Transverse colon (tissue), 4 donors: ENCODE data around the gene CALML6. TPM values are rescaled to one million over a fixed set of nuclear protein-coding genes. Genes with fewer than 3 reads are reported as not detected.

ENCODE experiments used
- DNase-seq: peaks from one replicate; pipeline ENCODE4 v3.0.0-alpha.2; 2019
- H3K27ac ChIP-seq, 4 donors: fragments of 200-600 bp; sonication (generic); 2 replicates each; pipeline ENCODE4 v1.5.1; 2016 to 2018; ENCODE audit warnings: inconsistent platforms in 4 of 4
- H3K27me3 ChIP-seq: fragments of 200-600 bp; sonication (generic); 2 replicates; pipeline ENCODE4 v1.5.1; 2017; ENCODE audit warnings: inconsistent platforms
- H3K36me3 ChIP-seq, 4 donors: fragments of 200-600 bp; sonication (generic); 2 replicates each; pipeline ENCODE4 v1.5.1; 2017 to 2019; ENCODE audit warnings: inconsistent platforms in 4 of 4
- H3K4me1 ChIP-seq, 4 donors: fragments of 200-600 bp; sonication (generic); 2 replicates each; pipeline ENCODE4 v1.5.1; 2017 to 2020; ENCODE audit warnings: inconsistent platforms in 4 of 4
- H3K4me3 ChIP-seq, 4 donors: fragments of 200-600 bp; sonication (generic); 1 replicate in 1 of 4; 2 replicates in 3 of 4; pipeline versions ENCODE4 v1.5.1 to v1.6.1; 2017 to 2019; ENCODE audit warnings: inconsistent platforms in 4 of 4
- H3K9me3 ChIP-seq, 2 donors: fragments of 200-600 bp; sonication (generic); 2 replicates each; pipeline ENCODE4 v1.5.1; 2017 to 2019; ENCODE audit warnings: inconsistent platforms in 2 of 2
- CTCF ChIP-seq, 5 experiments: fragments of 200-600 bp in 3 of 5; fragments of 450-650 bp in 2 of 5; sonication (generic) in 3 of 5; IDR thresholded peaks; 1 replicate in 2 of 5; 2 replicates in 3 of 5; pipeline ENCODE4 v1.5.1; 2016 to 2017; ENCODE audit warnings: antibody characterized with exemption in 5 of 5, inconsistent platforms in 3 of 5, mild to moderate bottlenecking in 2 of 5, moderate library complexity in 1 of 5
- EP300 ChIP-seq: sonication (generic); formaldehyde crosslinking; IDR thresholded peaks from one replicate; pipeline ENCODE4 v1.6.1; 2017; ENCODE audit warnings: antibody characterized with exemption, low read depth
- POLR2A ChIP-seq: fragments of 450-650 bp; IDR thresholded peaks from one replicate; pipeline ENCODE4 v1.6.1; 2016; ENCODE audit warnings: antibody characterized with exemption, mild to moderate bottlenecking, moderate library complexity
- POLR2AphosphoS5 ChIP-seq, 3 donors: sonication (generic); formaldehyde crosslinking; IDR thresholded peaks; one replicate each; pipeline ENCODE4 v1.6.1; 2016; ENCODE audit warnings: antibody characterized with exemption in 3 of 3
- WGBS, 2 donors: methylation state at CpG; one replicate each; pipeline ENCODE4 v1.1.5; 2018; ENCODE audit warnings: low coverage in 1 of 2; 5-methylcytosine and 5-hydroxymethylcytosine counted together
- in situ Hi-C, 4 donors: fragments of 200-750 bp; cut with MboI; loops; one replicate each; pipeline versions ENCODE4 v1.15.0 to v1.15.1; 2017; ENCODE audit warnings: low sequenced_read_pairs in 3 of 4, low pct_ligation_motif_present in 1 of 4, low pct_unique_long_range_greater_than_20kb in 1 of 4
- intact Hi-C: fragments of 100-400 bp; cut with DNase I; formaldehyde crosslinking; loops from one replicate; pipeline ENCODE4 v1.15.1; 2023; ENCODE audit warnings: low total_unique reads
- total RNA-seq, 4 donors: library from RNA; depleted of rRNA; stranded (reverse); fragments of >200 nt; gene quantifications; one replicate each; pipeline ENCODE4 v1.1.0, GENCODE V29; 2016

The CALML6 gene
- total RNA-seq, 4 donors from 2014 or later = 0.48 TPM; not detected in 3

- in situ Hi-C loops = no loop called here
- WGBS, 2 donors = 53% methylated on average over 24 of the region's 46 CpGs; no CpG with 5 or more reads in 1 of the 2 donors
- H3K4me1 ChIP-seq = peaks cover 12 to 34% (median 24%) of the 10 kb centered on the region in 4 donors
- TF ChIP-seq POLR2AphosphoS5 (IDR thresholded peaks at IDR 0.05) = no peak
- H3K4me3 ChIP-seq = peak overlapping the region; percentile 42 to 64 (median 49)
- no peaks in the 10 kb centered on the region for H3K9me3 ChIP-seq
- DNase-seq = peak; percentile 26
- peak overlapping the region; percentile 72 to 83 (median 79) for H3K27ac ChIP-seq
- no peaks in the 10 kb centered on the region for H3K27me3 ChIP-seq
- intact Hi-C loops = no loop called here
- H3K36me3 ChIP-seq = no peaks in the 10 kb centered on the region
Observed at GRCh38 chr1:1917995-1918900, 3.2 kb downstream of the CALML6 start.

- Histone ChIP-seq H3K4me3 (peak within 1 kb of the TSS; percentile 42 to 64 (median 49)), H3K27me3 (no peaks in the 10 kb centered on the region), H3K36me3 (no peaks in the 10 kb centered on the region), H3K4me1 (peaks cover 15 to 37% (median 30%) of the 10 kb centered on the region in 4 donors), H3K9me3 (no peaks in the 10 kb centered on the region), H3K27ac (peak within 1 kb of the TSS; percentile 72 to 83 (median 79))
- 0% methylated on average over 7 of the region's 44 CpGs; no CpG with 5 or more reads in 1 of the 2 donors for WGBS, 2 donors
- intact Hi-C loops (no loop called here), in situ Hi-C loops (no loop called here)
- no peak for DNase-seq
- TF ChIP-seq CTCF (IDR thresholded peaks at IDR 0.05) (peak in 1 of 5 experiments; percentile 41), POLR2AphosphoS5 (IDR thresholded peaks at IDR 0.05) (peak in 2 of 3 donors; percentile 65 to 70), EP300 (no peak), POLR2A (peak; percentile 76)
Observed at GRCh38 chr1:1918901-1919303, 3.8 kb downstream of the CALML6 start, which contains the start of gene TMEM52. TSS of gene TMEM52 (minus strand) at chr1:1919279. CDS start at chr1:1919265, 14 bp downstream.

GRCh38 chr1:1919304-1920056 lies 4.4 kb downstream of the CALML6 start:
- intact Hi-C loops (no loop called here), in situ Hi-C loops (no loop called here)
- Histone ChIP-seq H3K27ac (peak overlapping the region; percentile 72 to 83 (median 79)), H3K36me3 (no peaks in the 10 kb centered on the region), H3K4me3 (peak overlapping the region in 3 of 4 donors; percentile 42 to 52 (median 46)), H3K4me1 (peaks cover 15 to 37% (median 30%) of the 10 kb centered on the region in 4 donors), H3K9me3 (no peaks in the 10 kb centered on the region), H3K27me3 (no peaks in the 10 kb centered on the region)
- TF ChIP-seq POLR2A = peak; percentile 3
- no peak for TF ChIP-seq EP300
- no peak for TF ChIP-seq CTCF (IDR thresholded peaks at IDR 0.05)
- TF ChIP-seq POLR2AphosphoS5 (IDR thresholded peaks at IDR 0.05) = peak in 2 of 3 donors; percentile 54 to 55
- peak; percentile 100 for DNase-seq
- 11% methylated on average over 44 of the region's 62 CpGs; no CpG with 5 or more reads in 1 of the 2 donors for WGBS, 2 donors

GRCh38 chr1:1920057-1920607 lies 5.1 kb downstream of the CALML6 start:
- DNase-seq = peak; percentile 15
- no peaks in the 10 kb centered on the region for H3K27me3 ChIP-seq
- no peaks in the 10 kb centered on the region for H3K9me3 ChIP-seq
- peak overlapping the region in 1 of 4 donors; percentile 52 for H3K4me3 ChIP-seq
- TF ChIP-seq POLR2A (no peak), CTCF (IDR thresholded peaks at IDR 0.05) (no peak), EP300 (no peak), POLR2AphosphoS5 (IDR thresholded peaks at IDR 0.05) (no peak)
- H3K27ac ChIP-seq = peak overlapping the region; percentile 72 to 83 (median 79)
- peaks cover 15 to 37% (median 30%) of the 10 kb centered on the region in 4 donors for H3K4me1 ChIP-seq
- in situ Hi-C loops = no loop called here
- intact Hi-C loops = no loop called here
- H3K36me3 ChIP-seq = no peaks in the 10 kb centered on the region
- 82% methylated on average over 6 of the region's 6 CpGs; no CpG with 5 or more reads in 1 of the 2 donors for WGBS, 2 donors
